Measurements from ENCODE around the gene ACTL10.

The ACTL10 gene

GRCh38 chr20:33664085-33664761 is 2.5 kb upstream of the ACTL10 start:
- no peak for DNase-seq (ENCODE audit: low read depth)

GRCh38 chr20:33664762-33665144 is 2.0 kb upstream of the ACTL10 start:
- no peak for DNase-seq (ENCODE audit: low read depth)

- DNase-seq (ENCODE audit: low read depth), result no peak
These were observed 517 bp downstream of the ACTL10 start for GRCh38 chr20:33667245-33667675.

- DNase-seq (ENCODE audit: low read depth), result no peak
These were observed 1.1 kb downstream of the ACTL10 start for GRCh38 chr20:33667676-33668465.

- DNase-seq (ENCODE audit: low read depth), result no peak
These were observed 1.9 kb downstream of the ACTL10 start for GRCh38 chr20:33668466-33669155.

GRCh38 chr20:33669224-33669623 is 2.5 kb downstream of the ACTL10 start:
- no peak for DNase-seq (ENCODE audit: low read depth)

GRCh38 chr20:33669873-33670640 is 3.3 kb downstream of the ACTL10 start:
- no peak for DNase-seq (ENCODE audit: low read depth)

GRCh38 chr20:33670715-33671499 is 4.2 kb downstream of the ACTL10 start:
- no peak for DNase-seq (ENCODE audit: low read depth)

- DNase-seq (ENCODE audit: low read depth), result no peak
These were observed 5.0 kb downstream of the ACTL10 start for GRCh38 chr20:33671573-33672288.

- no peak for DNase-seq (ENCODE audit: low read depth)
These were observed 5.8 kb downstream of the ACTL10 start for GRCh38 chr20:33672426-33673113.

- no peak for DNase-seq (ENCODE audit: low read depth)
These were observed 6.3 kb downstream of the ACTL10 start for GRCh38 chr20:33673114-33673409.

- no peak for DNase-seq (ENCODE audit: low read depth)
These were observed 6.9 kb downstream of the ACTL10 start for GRCh38 chr20:33673410-33674293.

- no peak for DNase-seq (ENCODE audit: low read depth)
These were observed 7.8 kb downstream of the ACTL10 start, which contains the start of gene NECAB3 for GRCh38 chr20:33674294-33675135. TSS of gene NECAB3 (minus strand) at chr20:33674428. CDS start at chr20:33674352, 76 bp downstream.

- no peak for DNase-seq (ENCODE audit: low read depth)
These were observed 8.6 kb downstream of the ACTL10 start for GRCh38 chr20:33675136-33675959.

GRCh38 chr20:33676121-33676520 is 9.4 kb downstream of the ACTL10 start:
- no peak for DNase-seq (ENCODE audit: low read depth)

GRCh38 chr20:33676652-33677645 is 10.2 kb downstream of the ACTL10 start:
- DNase-seq (ENCODE audit: low read depth), result no peak

Measured in GM04503 (cell line).